ENCODE results near the gene RIT1. TPM values are rescaled to one million over a fixed set of nuclear protein-coding genes. Genes with fewer than 3 reads are reported as not detected.

RIT1 gene
- total and polyA plus RNA-seq, 2 of the 8 experiments (the other 6 are each of a cell fraction or from before 2014, with no cell fraction given): 25.3 to 26.8 TPM

DNA sequence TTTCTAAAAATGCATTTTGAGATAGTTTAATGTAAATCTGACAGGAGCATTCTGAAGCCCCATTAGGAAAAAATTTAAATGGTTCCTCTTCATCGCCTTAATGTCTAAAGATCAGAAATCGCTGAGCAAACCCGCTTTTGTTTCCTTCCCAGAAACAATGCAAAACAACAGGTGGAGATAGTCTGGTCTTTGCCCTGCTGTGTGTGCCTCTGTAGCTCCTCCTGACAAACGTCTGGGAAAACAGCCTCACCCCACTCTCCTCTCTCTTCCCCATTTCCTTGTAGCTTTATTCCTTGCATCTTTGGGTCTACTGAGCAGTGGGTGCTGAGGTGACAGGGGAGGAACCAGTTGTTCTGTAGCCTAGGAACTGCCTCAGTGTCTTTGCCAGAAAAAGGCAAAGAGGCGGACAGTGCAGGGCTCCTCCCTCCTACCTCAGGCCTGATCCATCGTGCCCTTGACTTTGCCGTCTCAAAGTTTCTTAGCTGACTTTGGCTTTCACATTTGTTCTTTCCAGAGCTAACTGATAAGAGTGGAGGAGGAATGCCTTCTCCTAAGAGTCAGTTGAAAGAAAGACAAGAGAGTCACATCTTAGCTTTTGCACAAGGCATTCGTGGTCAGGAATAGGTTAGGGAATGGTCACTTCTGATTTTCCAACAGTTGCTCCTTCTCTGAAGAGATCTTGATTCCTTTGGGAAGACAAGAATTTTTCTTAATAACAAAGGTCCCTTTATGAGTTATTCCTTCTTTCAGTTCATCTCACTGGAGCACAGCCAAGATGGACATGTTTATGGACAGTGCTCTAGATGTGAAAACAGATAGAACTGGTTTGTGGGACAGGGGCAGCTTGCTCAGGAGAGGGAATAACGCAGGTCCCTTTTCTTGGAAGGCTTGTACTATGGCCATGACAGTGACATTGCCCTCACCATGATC, 26.9 kb downstream of the RIT1 start:
- 0 out of 7 replicates have a peak, but pooled peaks cover 0 to 3% (median 0%) of the 10 kb centered on the region in 4 experiments for H3K4me1 ChIP-seq (replicated peaks in 1 of 4; ENCODE audit: control insufficient read depth in 3 of 4, insufficient read depth in 4 of 4, low read length in 3 of 4)
- ChIA-PET POLR2A (ENCODE audit: partially characterized antibody) (no interaction called here), CTCF (ENCODE audit: partially characterized antibody) (interaction anchor here (0.6 to 1.4 kb wide), 2 partner anchors 12 to 1279 kb away, joined by 4 read pairs; no protein-coding TSS in a partner anchor)
- no peaks in the 10 kb centered on the region for H3K36me3 ChIP-seq (ENCODE audit: control insufficient read depth in 2 of 4, insufficient read depth in 4 of 4, low read length in 3 of 4)
- no peak overlapping the region for H3K56ac ChIP-seq (replicated peaks; ENCODE audit: insufficient read length, low read depth, low read length)
- no peaks in the 10 kb centered on the region for H3K79me2 ChIP-seq (ENCODE audit: control insufficient read depth in 1 of 2, insufficient read depth in 2 of 2, low read length in 2 of 2)
- H2AK5ac ChIP-seq (ENCODE audit: low read depth, low read length): no peak overlapping the region
- 85% methylated on average over 9 of the region's 9 CpGs; no CpG with 5 or more reads in 1 of the 2 experiments for WGBS, 2 experiments (ENCODE audit: extremely low coverage in 1 of 2, insufficient coverage in 1 of 2, insufficient read length in 1 of 2, insufficient replicate concordance in 2 of 2, low coverage in 1 of 2, low lambda C conversion rate in 2 of 2, missing lambda C conversion rate in 1 of 2)
- no peak overlapping the region for H2BK12ac ChIP-seq (ENCODE audit: low read depth, low read length)
- no peak overlapping the region for H3K27ac ChIP-seq (ENCODE audit: low read depth, low read length)
- no peaks in the 10 kb centered on the region for H3K23me2 ChIP-seq (ENCODE audit: low read depth, low read length)
- H3K4me3 ChIP-seq (ENCODE audit: extremely low read depth in 1 of 4, insufficient read depth in 2 of 4, low read depth in 3 of 4, low read length in 4 of 4): no peak overlapping the region
- H2BK20ac ChIP-seq (ENCODE audit: low read length): no peak overlapping the region
- H4K8ac ChIP-seq (ENCODE audit: extremely low read depth, insufficient read depth, low read length): no peak overlapping the region
- H2BK120ac ChIP-seq (replicated peaks; ENCODE audit: low read depth, low read length): no peak overlapping the region
- H4K5ac ChIP-seq (ENCODE audit: insufficient read length, low read depth, low read length): no peak overlapping the region
- no peaks in the 10 kb centered on the region for H3K9me3 ChIP-seq (ENCODE audit: insufficient read depth in 2 of 2, low read depth in 1 of 2, low read length in 1 of 2)
- FAIRE-seq (no peak), DNase-seq (ENCODE audit: low read depth in 1 of 2, low spot score in 2 of 2) (no peak)
- H2BK5ac ChIP-seq (ENCODE audit: low read depth, low read length): no peak overlapping the region
- no peak overlapping the region for H3K18ac ChIP-seq (ENCODE audit: extremely low read depth, low read length)
- no peak overlapping the region for H2BK15ac ChIP-seq (ENCODE audit: low read length)
- H3K9ac ChIP-seq (replicated peaks in 1 of 4; ENCODE audit: extremely low read depth in 1 of 4, low read depth in 3 of 4, low read length in 3 of 4): no peak overlapping the region
- H3K79me1 ChIP-seq (ENCODE audit: low read depth, low read length): no peaks in the 10 kb centered on the region
- H3K23ac ChIP-seq (ENCODE audit: insufficient read length): no peak overlapping the region
- no peak overlapping the region for H3K4me2 ChIP-seq (ENCODE audit: insufficient read depth in 1 of 2, low read depth in 2 of 2, low read length in 2 of 2)
- no peak overlapping the region for H2AFZ ChIP-seq (ENCODE audit: low read length)
- H3K14ac ChIP-seq (ENCODE audit: insufficient read length): no peak overlapping the region
- no peaks in the 10 kb centered on the region for H4K20me1 ChIP-seq (replicated peaks in 1 of 2; ENCODE audit: control insufficient read depth in 1 of 2, insufficient read depth in 2 of 2, low read length in 2 of 2)
- H3K4ac ChIP-seq (replicated peaks; ENCODE audit: insufficient read length, low read depth, low read length): no peak overlapping the region
- H3K27me3 ChIP-seq (replicated peaks in 1 of 4; ENCODE audit: control insufficient read depth in 3 of 4, extremely low read depth in 1 of 4, insufficient read depth in 3 of 4, low read length in 3 of 4): no peaks in the 10 kb centered on the region
- no peak overlapping the region for H4K91ac ChIP-seq (replicated peaks; ENCODE audit: insufficient read length, low read length)
- TF ChIP-seq CBX8 (IDR thresholded peaks at IDR 0.05; ENCODE audit: borderline replicate concordance, low read depth, low read length) (no peak), SRF (IDR thresholded peaks at IDR 0.05; ENCODE audit: low read depth, low read length) (no peak), CTBP2 (IDR thresholded peaks at IDR 0.05; ENCODE audit: borderline replicate concordance, insufficient read depth, insufficient read length, low read length) (no peak), TAF1 (IDR thresholded peaks at IDR 0.05; ENCODE audit: low read depth, low read length) (no peak), MAFK (IDR thresholded peaks at IDR 0.05; ENCODE audit: low read depth, low read length) (no peak), TBP (IDR thresholded peaks at IDR 0.05; ENCODE audit: low read depth, low read length) (no peak), BRCA1 (IDR thresholded peaks at IDR 0.05; ENCODE audit: low read depth, low read length) (no peak), KDM5A (IDR thresholded peaks at IDR 0.05; ENCODE audit: low read length) (no peak), PHF8 (conservative IDR thresholded peaks at IDR 0.05; ENCODE audit: low read depth, low read length) (no peak), CHD1 (IDR thresholded peaks at IDR 0.05; ENCODE audit: low read depth, low read length) (no peak)
- TF ChIP-seq, protein P1, sequence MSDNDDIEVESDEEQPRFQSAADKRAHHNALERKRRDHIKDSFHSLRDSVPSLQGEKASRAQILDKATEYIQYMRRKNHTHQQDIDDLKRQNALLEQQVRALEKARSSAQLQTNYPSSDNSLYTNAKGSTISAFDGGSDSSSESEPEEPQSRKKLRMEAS (IDR thresholded peaks at IDR 0.05): no peak
- TF ChIP-seq, protein P2, sequence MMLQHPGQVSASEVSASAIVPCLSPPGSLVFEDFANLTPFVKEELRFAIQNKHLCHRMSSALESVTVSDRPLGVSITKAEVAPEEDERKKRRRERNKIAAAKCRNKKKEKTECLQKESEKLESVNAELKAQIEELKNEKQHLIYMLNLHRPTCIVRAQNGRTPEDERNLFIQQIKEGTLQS (IDR thresholded peaks at IDR 0.05; ENCODE audit: insufficient read depth, low read depth, low read length): no peak
